Nephron (organoid): ENCODE data around the gene CIT.

Experiments used
- H3K27ac Mint-ChIP-seq, 3 experiments: 2 replicates each; pipeline ENCODE4 v1.8.0; 2020; ENCODE audit warnings: mixed read lengths in 3 of 3, mild to moderate bottlenecking in 2 of 3, moderate library complexity in 1 of 3
- H3K27me3 Mint-ChIP-seq: 2 replicates; pipeline ENCODE4 v1.8.0; 2021; ENCODE audit warnings: low read depth, mild to moderate bottlenecking, moderate library complexity, mixed read lengths
- H3K36me3 Mint-ChIP-seq: 2 replicates; pipeline ENCODE4 v1.8.0; 2020; ENCODE audit warnings: low read depth, mixed read lengths
- H3K4me1 Mint-ChIP-seq: 2 replicates; pipeline ENCODE4 v1.8.0; 2020; ENCODE audit warnings: mixed read lengths
- H3K4me3 Mint-ChIP-seq, 3 experiments: 2 replicates each; pipeline ENCODE4 v1.8.0; 2020; ENCODE audit warnings: mild to moderate bottlenecking in 3 of 3, mixed read lengths in 3 of 3, moderate library complexity in 2 of 3
- H3K9me3 Mint-ChIP-seq: 2 replicates; pipeline ENCODE4 v1.8.0; 2020; ENCODE audit warnings: mixed read lengths
- CTCF ChIP-seq, 3 experiments: fragments of 200-600 bp; sonication (generic); IDR thresholded peaks; one replicate each; pipeline ENCODE4 v1.5.0; 2021; ENCODE audit warnings: antibody characterized with exemption in 3 of 3; ENCODE audit not compliant: unreplicated experiment in 3 of 3

CIT gene

GRCh38 chr12:119791453-119791852 is 85.7 kb downstream of the CIT start:
- Mint-ChIP-seq H3K27me3 (no peaks in the 10 kb centered on the region), H3K4me3 (no peak overlapping the region), H3K36me3 (peaks cover 18% of the 10 kb centered on the region), H3K27ac (no peak overlapping the region), H3K9me3 (no peaks in the 10 kb centered on the region), H3K4me1 (no peaks in the 10 kb centered on the region)
- no peak for TF ChIP-seq CTCF (IDR thresholded peaks at IDR 0.05; ENCODE audit: unreplicated experiment in 3 of 3)

- Mint-ChIP-seq H3K27ac (no peak overlapping the region), H3K4me1 (no peaks in the 10 kb centered on the region), H3K36me3 (peaks cover 33% of the 10 kb centered on the region), H3K4me3 (no peak overlapping the region), H3K9me3 (no peaks in the 10 kb centered on the region), H3K27me3 (no peaks in the 10 kb centered on the region)
- no peak for TF ChIP-seq CTCF (IDR thresholded peaks at IDR 0.05; ENCODE audit: unreplicated experiment in 3 of 3)
These were observed 88.3 kb downstream of the CIT start for GRCh38 chr12:119788786-119789185.

- Mint-ChIP-seq H3K27me3 (no peaks in the 10 kb centered on the region), H3K36me3 (peaks cover 34% of the 10 kb centered on the region), H3K4me1 (no peaks in the 10 kb centered on the region), H3K4me3 (no peak overlapping the region), H3K9me3 (no peaks in the 10 kb centered on the region), H3K27ac (no peak overlapping the region)
- TF ChIP-seq CTCF (IDR thresholded peaks at IDR 0.05; ENCODE audit: unreplicated experiment in 3 of 3): no peak
These were observed 90.6 kb downstream of the CIT start for GRCh38 chr12:119786539-119786938.

GRCh38 chr12:119784673-119785072 is 92.4 kb downstream of the CIT start:
- H3K9me3 Mint-ChIP-seq: no peaks in the 10 kb centered on the region
- no peak overlapping the region for H3K4me3 Mint-ChIP-seq
- no peaks in the 10 kb centered on the region for H3K27me3 Mint-ChIP-seq
- peaks cover 4% of the 10 kb centered on the region for H3K4me1 Mint-ChIP-seq
- no peak for TF ChIP-seq CTCF (IDR thresholded peaks at IDR 0.05; ENCODE audit: unreplicated experiment in 3 of 3)
- H3K27ac Mint-ChIP-seq: peak overlapping the region in 1 of 3 experiments; percentile 25
- H3K36me3 Mint-ChIP-seq: peaks cover 34% of the 10 kb centered on the region

GRCh38 chr12:119783787-119784186 is 93.3 kb downstream of the CIT start:
- H3K9me3 Mint-ChIP-seq: no peaks in the 10 kb centered on the region
- peaks cover 4% of the 10 kb centered on the region for H3K4me1 Mint-ChIP-seq
- H3K27ac Mint-ChIP-seq: no peak overlapping the region
- TF ChIP-seq CTCF (IDR thresholded peaks at IDR 0.05; ENCODE audit: unreplicated experiment in 3 of 3): no peak
- H3K4me3 Mint-ChIP-seq: no peak overlapping the region
- peaks cover 34% of the 10 kb centered on the region for H3K36me3 Mint-ChIP-seq
- H3K27me3 Mint-ChIP-seq: no peaks in the 10 kb centered on the region

GRCh38 chr12:119781804-119782203 is 95.3 kb downstream of the CIT start:
- TF ChIP-seq CTCF (IDR thresholded peaks at IDR 0.05; ENCODE audit: unreplicated experiment in 3 of 3): no peak
- Mint-ChIP-seq H3K4me1 (peaks cover 4% of the 10 kb centered on the region), H3K27ac (no peak overlapping the region), H3K4me3 (no peak overlapping the region), H3K36me3 (peaks cover 37% of the 10 kb centered on the region), H3K9me3 (no peaks in the 10 kb centered on the region), H3K27me3 (no peaks in the 10 kb centered on the region)
